ENCODE results near the gene ZNF431. TPM values are rescaled to one million over a fixed set of nuclear protein-coding genes. Genes with fewer than 3 reads are reported as not detected.

The ZNF431 gene
- total and polyA plus RNA-seq, 9 donors, result 11.7 to 52.2 (median 30.5) TPM

DNA sequence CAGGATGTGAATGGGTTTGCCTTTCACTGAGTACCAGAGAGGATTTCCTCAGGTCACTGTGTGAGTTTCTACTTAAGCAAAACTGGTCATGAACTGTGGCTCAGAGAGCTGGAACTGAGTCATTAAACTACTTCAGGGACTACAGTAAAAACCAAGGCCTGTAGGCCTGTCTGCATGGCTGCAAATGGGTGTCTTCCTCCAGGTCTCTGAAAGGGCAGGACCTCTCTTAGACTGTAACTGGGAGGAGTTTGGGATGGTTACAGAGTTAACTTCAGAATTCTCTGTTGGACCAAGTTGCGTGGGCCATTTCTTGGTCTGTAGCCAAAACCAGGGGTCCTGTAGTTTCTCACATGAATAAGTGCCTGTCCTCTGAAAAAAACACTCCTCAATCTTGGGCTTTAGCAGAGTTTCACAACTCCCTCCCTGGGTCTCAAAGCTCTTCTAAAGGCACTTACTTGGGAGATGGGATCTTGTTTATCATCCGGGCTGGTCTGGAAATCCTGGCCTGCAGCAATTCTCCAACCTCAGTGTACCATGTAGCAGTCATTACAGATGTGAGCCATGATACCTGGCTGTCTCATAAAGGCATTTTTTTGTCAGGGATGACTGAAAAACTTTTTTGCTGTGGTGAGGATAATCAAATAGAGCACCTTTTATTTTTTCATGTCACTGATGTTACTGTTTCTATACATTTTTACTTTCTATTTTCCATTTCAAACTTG is 40.2 kb upstream of the ZNF431 start:
- H3K36me3 ChIP-seq, result no peaks in the 10 kb centered on the region
- TF ChIP-seq POLR2A (IDR thresholded peaks at IDR 0.05) (no peak), CTCF (IDR thresholded peaks at IDR 0.05) (no peak), EP300 (IDR thresholded peaks at IDR 0.05) (no peak)

GRCh38 chr19:21109116-21109515 is 32.7 kb upstream of the ZNF431 start:
- no peak for DNase-seq

More for the DNA sequence above, 40.2 kb upstream of the ZNF431 start:
- Histone ChIP-seq H3K9me3 (no peaks in the 10 kb centered on the region), H3K27ac (no peak overlapping the region), H3K27me3 (no peaks in the 10 kb centered on the region), H3K4me3 (no peak overlapping the region), H3K4me1 (ENCODE audit: insufficient read depth) (no peaks in the 10 kb centered on the region)
- DNase-seq, result no peak
- intact Hi-C loops (cut with DNase I), result no loop called here
- 81 to 82% (median 81%) methylated on average over 2 of the region's 2 CpGs for WGBS, 3 donors

DNA sequence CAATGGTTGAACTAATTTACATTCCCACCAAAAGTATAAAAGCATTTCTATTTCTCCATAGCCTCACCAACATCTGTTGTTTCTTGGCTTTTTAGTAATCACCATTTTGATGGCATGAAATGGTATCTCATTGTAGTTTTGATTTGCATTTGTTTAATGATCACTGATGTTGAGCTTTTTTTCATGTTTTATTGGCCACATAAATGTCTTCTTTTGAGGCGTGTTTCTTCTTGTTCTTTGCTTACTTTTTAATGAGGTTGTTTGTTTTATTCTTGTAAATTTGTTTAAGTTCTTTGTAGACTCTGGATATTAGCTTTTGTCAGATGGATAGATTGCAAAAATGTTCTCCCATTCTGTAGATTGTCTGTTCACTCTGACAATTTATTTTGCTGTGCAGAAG is 31.7 kb upstream of the ZNF431 start:
- 93 to 98% (median 95%) methylated on average over 1 of the region's 1 CpG for WGBS, 3 donors
- Histone ChIP-seq H3K4me1 (ENCODE audit: insufficient read depth) (no peaks in the 10 kb centered on the region), H3K4me3 (no peak overlapping the region), H3K36me3 (no peaks in the 10 kb centered on the region), H3K9me3 (no peaks in the 10 kb centered on the region), H3K27ac (no peak overlapping the region), H3K27me3 (no peaks in the 10 kb centered on the region)
- intact Hi-C loops (cut with DNase I), result no loop called here
- no peak for DNase-seq
- TF ChIP-seq CTCF (IDR thresholded peaks at IDR 0.05), result no peak
- no peak for TF ChIP-seq POLR2A (IDR thresholded peaks at IDR 0.05)
- no peak for TF ChIP-seq EP300 (IDR thresholded peaks at IDR 0.05)

More at GRCh38 chr19:21109116-21109515, 32.7 kb upstream of the ZNF431 start:
- Histone ChIP-seq H3K4me3 (no peak overlapping the region), H3K4me1 (ENCODE audit: insufficient read depth) (no peaks in the 10 kb centered on the region), H3K36me3 (no peaks in the 10 kb centered on the region), H3K27ac (no peak overlapping the region), H3K27me3 (no peaks in the 10 kb centered on the region), H3K9me3 (no peaks in the 10 kb centered on the region)
- TF ChIP-seq CTCF (IDR thresholded peaks at IDR 0.05), result no peak
- intact Hi-C loops (cut with DNase I), result no loop called here

- intact Hi-C loops (cut with DNase I), result no loop called here
- Histone ChIP-seq H3K27ac (no peak overlapping the region), H3K9me3 (no peaks in the 10 kb centered on the region), H3K4me1 (ENCODE audit: insufficient read depth) (no peaks in the 10 kb centered on the region), H3K27me3 (no peaks in the 10 kb centered on the region), H3K36me3 (no peaks in the 10 kb centered on the region), H3K4me3 (no peak overlapping the region)
- TF ChIP-seq CTCF (IDR thresholded peaks at IDR 0.05) (no peak), POLR2A (IDR thresholded peaks at IDR 0.05) (no peak), EP300 (IDR thresholded peaks at IDR 0.05) (no peak)
- DNase-seq, result no peak
Observed at GRCh38 chr19:21115430-21115829, 26.4 kb upstream of the ZNF431 start.
